Spleen (tissue), 7 donors: ENCODE measurements around the gene PCSK1.

Experiments
- CTCF ChIP-seq, 11 experiments: fragments of 200-600 bp in 7 of 11; fragments of 450-650 bp in 4 of 11; sonication (generic) in 4 of 11; IDR thresholded peaks in 8 of 11; conservative IDR thresholded peaks in 3 of 11; 1 replicate in 7 of 11; 2 replicates in 4 of 11; pipeline versions ENCODE4 v1.4.0 to v1.8.0; 2016 to 2021; ENCODE audit warnings: antibody characterized with exemption in 11 of 11, inconsistent platforms in 4 of 11, mild to moderate bottlenecking in 1 of 11
- POLR2A ChIP-seq, 3 donors: fragments of 450-650 bp; IDR thresholded peaks; one replicate each; pipeline ENCODE4 v1.5.1; 2017; ENCODE audit warnings: antibody characterized with exemption in 3 of 3, mild to moderate bottlenecking in 1 of 3
- POLR2AphosphoS5 ChIP-seq, 3 donors: sonication (generic); formaldehyde crosslinking; IDR thresholded peaks; one replicate each; pipeline ENCODE4 v1.5.1; 2017; ENCODE audit warnings: antibody characterized with exemption in 3 of 3
- donor health status: DM: no; HTN: no; CAD: no; lungs with moderate emphysema.
- donor health status: DM: no; HTN: no; CAD: no.
- donor health status: DM: no; HTN: no; CAD: no.

- TF ChIP-seq CTCF (IDR thresholded peaks at IDR 0.05 in 8 of 11, conservative IDR thresholded peaks at IDR 0.05 in 3 of 11) (no peak), POLR2A (IDR thresholded peaks at IDR 0.05) (no peak), POLR2AphosphoS5 (IDR thresholded peaks at IDR 0.05) (no peak)
Measured at GRCh38 chr5:96391921-96392320, 41.1 kb downstream of the PCSK1 start.
